VCaP (cell line): ENCODE data around the gene C1orf210.
A peak's percentile ranks its signal among the peaks of the same experiment; 100 is the strongest.

Source experiments
- H3K27ac ChIP-seq: fragments of 450-650 bp; 2 replicates; pipeline ENCODE4 v1.5.1; 2017
- CTCF ChIP-seq: fragments of 450-650 bp; conservative IDR thresholded peaks from 2 replicates; pipeline ENCODE4 v1.5.1; 2017; ENCODE audit warnings: mild to moderate bottlenecking, moderate library complexity

Gene C1orf210

DNA sequence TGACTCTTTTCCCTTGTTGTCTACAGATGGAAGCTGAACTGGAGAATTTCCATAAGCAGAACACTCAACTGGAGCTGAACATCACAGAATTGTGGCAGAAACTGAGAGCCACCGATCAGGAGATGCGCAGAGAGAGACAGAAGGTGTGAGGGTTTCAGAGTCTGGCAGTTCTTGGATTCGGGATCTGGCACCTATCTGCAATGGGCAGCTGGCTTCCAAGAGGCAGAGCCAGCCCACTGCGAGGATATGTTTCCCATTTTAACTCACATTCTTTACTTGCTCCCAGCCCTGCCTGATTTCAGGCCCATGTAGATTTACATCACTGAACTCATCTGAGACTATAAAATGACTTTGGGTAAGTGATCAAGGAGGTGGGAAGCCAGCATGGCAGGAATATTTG is 52.9 kb downstream of the C1orf210 start:
- peak overlapping the region; percentile 99; the same call in 1 of the 2 replicates for H3K27ac ChIP-seq
- TF ChIP-seq CTCF = no peak

DNA sequence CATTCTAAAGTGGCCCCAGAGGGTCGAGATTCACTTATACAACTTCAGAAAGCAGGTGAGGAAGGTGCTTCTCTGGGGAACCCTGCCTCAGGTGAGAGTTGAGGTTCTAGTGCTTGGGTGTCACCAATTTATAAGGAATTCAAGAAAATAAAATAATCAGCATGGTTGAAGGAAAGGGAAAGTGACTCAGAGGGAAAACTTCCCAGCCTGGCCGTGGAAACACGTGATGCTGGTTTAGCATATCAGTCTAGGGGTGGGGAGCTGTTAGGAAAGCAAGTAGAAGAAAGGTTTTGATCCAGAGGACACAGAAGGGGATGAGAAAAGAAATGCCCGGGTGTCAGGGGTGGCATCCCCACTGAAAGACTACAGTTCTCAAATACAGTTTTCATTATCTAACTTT is 53.3 kb downstream of the C1orf210 start:
- H3K27ac ChIP-seq = peak overlapping the region; percentile 99; the same call in 1 of the 2 replicates
- TF ChIP-seq CTCF = no peak
